ENCODE data around the gene CASP8AP2.
"Not testable (repeated sequence)": the region's sequence is repeated elsewhere in the genome, so short reads cannot be mapped to it uniquely, and the experiment has no call there.

Gene CASP8AP2

DNA sequence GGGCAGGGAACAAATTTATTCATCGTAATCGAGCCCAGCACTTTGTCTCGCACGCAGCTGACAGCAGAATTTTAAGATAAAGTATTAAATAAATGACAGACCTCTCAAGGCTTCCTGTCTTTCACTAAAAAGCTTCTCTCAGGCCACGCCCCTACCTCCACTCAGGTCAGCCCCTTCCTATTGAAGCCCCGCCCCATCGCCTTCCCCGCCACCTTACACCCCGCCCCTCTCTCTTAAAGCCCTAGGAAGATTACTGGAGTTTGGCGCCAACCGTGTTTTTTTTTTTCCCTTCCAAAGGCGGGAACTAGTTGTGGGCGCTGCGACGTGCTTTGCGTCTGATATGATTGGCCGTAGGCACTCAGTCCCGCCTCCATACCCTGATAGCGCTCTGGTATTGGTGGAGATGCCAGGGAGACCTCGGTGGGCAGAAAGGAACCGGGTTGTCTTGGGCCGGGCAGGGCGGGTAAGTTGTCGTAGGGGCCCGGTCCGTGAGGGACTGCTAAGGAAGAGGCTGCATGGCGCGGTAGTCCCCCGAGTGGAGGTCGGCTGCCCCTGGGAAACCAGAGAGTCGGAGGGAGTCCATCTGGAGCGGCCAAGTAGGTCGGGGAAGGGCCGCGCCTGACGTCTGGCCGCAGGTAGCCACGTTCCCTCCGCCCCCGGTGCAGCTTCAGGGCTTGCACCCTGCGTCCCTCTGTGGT, at the start of gene CASP8AP2:
CASP8AP2 (plus strand) TSS at position 409 of the 698 bp plus-strand sequence.
- peak; percentile 93 for DNase-seq

- no peak for DNase-seq
These were observed 48.3 kb upstream of the CASP8AP2 start for GRCh38 chr6:89781070-89782034.

- no peak for DNase-seq
These were observed 47.5 kb upstream of the CASP8AP2 start for GRCh38 chr6:89782222-89782621.

DNA sequence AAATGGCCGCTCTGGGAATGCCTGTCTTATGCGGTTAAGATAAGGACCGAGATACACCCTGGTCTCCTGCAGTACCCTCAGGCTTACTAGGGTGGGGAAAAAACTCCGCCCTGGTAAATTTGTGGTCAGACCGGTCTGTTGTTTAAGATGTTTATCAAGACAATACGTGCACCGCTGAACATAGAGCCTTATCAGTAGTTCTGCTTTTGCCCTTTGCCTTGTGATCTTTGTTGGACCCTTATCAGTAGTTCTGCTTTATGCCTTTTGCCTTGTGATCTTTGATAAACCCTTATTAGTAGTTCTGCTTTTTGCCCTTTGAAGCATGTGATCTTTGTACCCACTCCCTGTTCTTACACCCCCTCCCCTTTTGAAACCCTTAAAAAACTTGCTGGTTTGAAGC, 46.4 kb upstream of the CASP8AP2 start:
- DNase-seq: not testable (repeated sequence)

GRCh38 chr6:89784838-89785237, 44.8 kb upstream of the CASP8AP2 start:
- no peak for DNase-seq

- no peak for DNase-seq
These were observed 42.7 kb upstream of the CASP8AP2 start for GRCh38 chr6:89786970-89787369.

GRCh38 chr6:89787660-89788328, 41.9 kb upstream of the CASP8AP2 start:
- DNase-seq: no peak

GRCh38 chr6:89789980-89790379, 39.7 kb upstream of the CASP8AP2 start:
- DNase-seq: no peak

GRCh38 chr6:89790403-89790802, 39.3 kb upstream of the CASP8AP2 start:
- DNase-seq: no peak

- no peak for DNase-seq
These were observed 36.8 kb upstream of the CASP8AP2 start for GRCh38 chr6:89792881-89793280.

DNA sequence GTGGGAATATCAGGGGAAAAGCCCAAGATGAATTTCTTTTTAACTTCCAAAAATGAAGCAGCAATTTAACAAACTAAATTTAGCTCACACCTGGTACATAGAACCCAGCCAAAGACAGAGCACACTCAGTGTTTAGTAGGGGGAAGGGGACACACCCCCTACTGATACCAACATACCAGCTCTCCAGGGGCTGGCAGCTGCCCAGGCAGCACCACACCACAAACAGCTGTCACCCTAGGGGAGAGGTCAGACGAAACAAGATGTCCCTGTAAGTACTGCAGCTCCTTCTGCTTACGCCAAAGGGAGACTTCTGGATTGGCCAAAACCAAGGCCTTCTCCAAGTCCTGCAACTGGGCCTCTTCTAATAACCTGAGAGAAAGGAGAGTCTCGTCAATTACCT, 36.1 kb upstream of the CASP8AP2 start:
- no peak for DNase-seq

GRCh38 chr6:89794324-89794723, 35.4 kb upstream of the CASP8AP2 start:
- DNase-seq: no peak

GRCh38 chr6:89797317-89797716, 32.4 kb upstream of the CASP8AP2 start:
- no peak for DNase-seq

- DNase-seq: no peak
These were observed 30.6 kb upstream of the CASP8AP2 start for GRCh38 chr6:89799096-89799495.

GRCh38 chr6:89799756-89800155, 29.9 kb upstream of the CASP8AP2 start:
- DNase-seq: no peak

- no peak for DNase-seq
These were observed 26.4 kb upstream of the CASP8AP2 start for GRCh38 chr6:89803271-89803670.

- DNase-seq: no peak
These were observed 23.8 kb upstream of the CASP8AP2 start for GRCh38 chr6:89805814-89806371.

DNA sequence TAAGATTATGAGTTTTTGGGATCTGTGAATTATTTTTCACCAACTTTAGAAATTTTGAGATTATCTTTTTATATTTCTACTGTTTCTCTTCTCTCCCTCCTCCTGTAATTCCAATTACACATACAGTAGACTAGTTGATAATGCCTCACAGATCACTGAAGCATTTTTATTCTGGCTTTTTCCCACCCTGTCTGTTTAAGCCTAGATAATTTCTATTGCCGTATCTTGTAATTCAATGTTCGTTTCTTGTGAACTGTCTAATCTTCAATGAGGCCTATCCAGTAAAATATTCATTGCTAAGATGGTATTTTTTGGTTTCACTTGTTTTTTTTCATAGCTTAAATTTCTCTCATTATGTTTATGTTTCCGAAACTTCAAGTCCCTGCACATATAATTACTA, 22.1 kb upstream of the CASP8AP2 start:
- DNase-seq: no peak

DNA sequence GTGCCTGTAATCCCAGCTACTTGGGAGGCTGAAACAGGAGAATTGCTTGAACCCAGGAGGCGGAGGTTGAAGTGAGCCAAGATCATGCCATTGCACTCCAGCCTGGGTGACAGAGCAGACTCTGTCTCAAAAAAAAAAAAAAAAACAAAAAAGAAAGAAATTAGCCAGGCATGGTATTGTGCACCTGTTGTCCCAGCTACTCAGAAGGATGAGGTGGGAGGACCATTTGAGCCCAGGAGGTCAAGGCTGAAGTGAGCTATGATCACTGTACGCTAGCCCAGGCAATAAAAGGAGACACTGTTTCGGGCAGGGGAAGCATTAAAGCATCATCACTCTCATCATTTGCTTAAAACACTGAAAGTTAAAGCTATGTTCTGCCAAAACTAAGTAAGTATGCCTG, 16.3 kb upstream of the CASP8AP2 start:
- not testable (repeated sequence) for DNase-seq

GRCh38 chr6:89817481-89817880, 12.2 kb upstream of the CASP8AP2 start:
- DNase-seq: no peak

GRCh38 chr6:89818977-89819335, 10.7 kb upstream of the CASP8AP2 start:
- no peak for DNase-seq

GRCh38 chr6:89819336-89820130, 10.1 kb upstream of the CASP8AP2 start, which contains the start of gene MDN1:
MDN1 (minus strand) TSS chr6:89819794; CDS start chr6:89819607, 187 bp downstream.
- DNase-seq: peak; percentile 88
